Esophagus mucosa (tissue), 1 donor: Measurements from ENCODE around the gene KIF27. TPM values are rescaled to one million over a fixed set of nuclear protein-coding genes. Genes with fewer than 3 reads are reported as not detected.
"Not testable (repeated sequence)": the region's sequence is repeated elsewhere in the genome, so short reads cannot be mapped to it uniquely, and the experiment has no call there.

Experiments
- ATAC-seq: fragments of 200-7000 bp; cut with Tn5 transposase; one replicate; pipeline ENCODE4 v1.9.1; 2020
- total RNA-seq: library from RNA; stranded (reverse); gene quantifications from one replicate; pipeline ENCODE4 v1.2.4, GENCODE V29; 2023
- donor health status: DM: yes; HTN: yes; CAD: no.

The KIF27 gene
- total RNA-seq, 1 donor from 2014 or later: 2.5 TPM

GRCh38 chr9:83930881-83931280, 9.6 kb upstream of the KIF27 start:
- ATAC-seq: no peak

DNA sequence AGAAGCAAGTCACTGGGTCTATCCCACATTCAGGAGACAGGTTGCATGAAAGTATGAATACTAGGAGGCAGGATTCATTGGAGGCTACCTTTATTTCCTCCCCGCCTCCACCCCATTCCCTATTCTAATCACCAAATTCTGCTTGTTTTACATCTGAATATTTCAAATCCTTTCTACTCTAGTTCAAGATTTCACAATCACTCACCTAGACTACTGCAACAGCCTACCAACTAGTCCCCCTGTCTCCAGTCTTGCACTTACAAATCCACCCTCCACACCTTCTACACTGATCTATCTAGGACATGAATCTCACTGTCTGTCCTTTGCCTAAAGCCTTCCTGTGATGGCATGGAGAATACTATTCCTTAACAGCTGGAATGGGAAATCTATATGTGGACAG, 6.4 kb upstream of the KIF27 start:
- no peak for ATAC-seq

- peak; percentile 61 for ATAC-seq
These were observed 734 bp downstream of the KIF27 start for GRCh38 chr9:83920469-83920926.

DNA sequence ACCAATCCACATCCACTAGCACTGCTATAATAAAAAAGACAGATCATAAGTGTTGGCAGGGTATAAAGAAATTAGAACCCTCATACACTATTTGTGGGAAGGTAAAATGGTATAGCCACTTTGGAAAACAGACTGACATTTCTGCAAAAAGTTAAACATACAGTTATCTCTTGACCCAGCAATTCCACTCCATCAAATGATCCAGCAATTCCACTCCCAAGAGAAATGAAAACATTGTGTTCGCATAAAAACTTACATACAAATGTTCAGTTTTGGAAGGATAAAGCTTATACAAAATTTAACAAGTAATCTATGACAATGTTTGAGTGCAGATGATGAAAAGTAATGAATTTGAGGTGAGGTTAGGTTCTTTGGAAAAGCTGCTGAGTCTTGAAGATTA, 2.1 kb downstream of the KIF27 start:
- no peak for ATAC-seq

DNA sequence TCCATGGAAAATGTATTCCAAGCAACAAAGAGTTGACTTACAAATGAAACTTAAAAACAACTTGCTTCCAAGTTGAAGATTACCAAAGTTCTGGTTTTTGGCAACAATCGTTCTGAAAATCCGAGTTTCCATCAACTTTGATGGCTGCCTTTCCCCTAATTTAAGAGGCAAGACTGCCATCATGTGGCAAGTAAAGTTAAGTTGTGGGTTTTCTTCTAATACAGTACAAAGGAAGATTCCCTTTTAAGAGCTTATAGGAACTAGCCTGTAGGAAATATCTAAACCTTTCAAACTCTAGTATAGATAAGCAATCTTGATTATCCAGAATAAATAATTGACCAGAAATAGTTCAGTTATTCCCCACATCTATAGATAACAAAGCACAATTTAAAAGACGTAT, 9.0 kb downstream of the KIF27 start:
- ATAC-seq: peak; percentile 48

- ATAC-seq: no peak
These were observed 15.1 kb downstream of the KIF27 start for GRCh38 chr9:83906144-83906543.

- ATAC-seq: peak; percentile 56
These were observed 20.6 kb downstream of the KIF27 start for GRCh38 chr9:83900615-83901014.

DNA sequence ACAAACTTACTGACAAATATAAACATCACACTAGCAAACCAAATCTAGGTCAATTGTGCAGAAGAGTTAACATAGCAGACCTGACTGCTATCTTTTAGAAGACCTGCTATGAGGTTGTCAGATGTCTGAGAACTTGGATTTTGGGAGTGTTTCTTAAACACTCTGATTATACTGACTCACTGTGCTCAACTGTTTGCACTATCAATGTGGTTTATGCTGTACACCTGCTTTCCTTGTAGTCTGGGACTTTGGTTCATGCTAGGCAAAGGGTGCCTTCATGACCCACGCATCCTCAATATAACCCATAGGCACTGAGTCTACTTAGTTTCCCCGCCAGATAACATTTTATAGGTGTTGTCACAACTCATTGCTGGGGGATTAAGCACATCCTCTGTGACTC, 26.9 kb downstream of the KIF27 start:
- not testable (repeated sequence) for ATAC-seq

GRCh38 chr9:83886498-83886897, 34.7 kb downstream of the KIF27 start:
- not testable (repeated sequence) for ATAC-seq

DNA sequence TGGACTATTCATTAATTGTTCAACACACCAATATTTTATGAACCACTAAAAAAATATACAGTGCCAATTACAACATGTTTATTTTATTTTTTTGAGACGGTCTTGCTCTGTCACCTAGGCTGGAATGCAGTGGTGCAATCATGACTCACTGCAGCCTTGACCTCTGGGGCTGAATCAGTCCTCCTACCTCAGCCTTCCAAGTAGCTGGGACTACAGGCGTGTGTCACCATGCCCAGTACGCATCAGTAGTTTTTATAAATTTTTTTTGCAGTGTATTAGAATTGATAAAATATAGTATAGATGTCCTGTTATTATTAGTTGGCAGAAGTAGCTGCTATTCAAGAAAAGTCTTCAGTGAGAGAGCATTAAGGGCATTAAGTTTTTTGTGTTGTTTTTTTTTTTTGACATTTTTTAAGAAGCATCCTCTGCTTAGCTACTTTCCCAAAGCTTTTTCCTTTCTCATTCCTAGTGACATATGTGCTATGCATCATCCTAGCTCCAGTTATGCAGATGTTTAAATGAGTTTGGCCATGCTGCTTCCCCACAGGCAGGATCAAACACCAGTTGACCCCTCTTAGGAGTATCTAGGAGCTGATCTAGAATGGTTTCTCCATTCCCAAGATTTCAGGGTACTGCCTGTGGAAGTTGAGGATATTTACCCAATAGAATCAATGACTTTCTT, 35.5 kb downstream of the KIF27 start:
- peak; percentile 76 for ATAC-seq

DNA sequence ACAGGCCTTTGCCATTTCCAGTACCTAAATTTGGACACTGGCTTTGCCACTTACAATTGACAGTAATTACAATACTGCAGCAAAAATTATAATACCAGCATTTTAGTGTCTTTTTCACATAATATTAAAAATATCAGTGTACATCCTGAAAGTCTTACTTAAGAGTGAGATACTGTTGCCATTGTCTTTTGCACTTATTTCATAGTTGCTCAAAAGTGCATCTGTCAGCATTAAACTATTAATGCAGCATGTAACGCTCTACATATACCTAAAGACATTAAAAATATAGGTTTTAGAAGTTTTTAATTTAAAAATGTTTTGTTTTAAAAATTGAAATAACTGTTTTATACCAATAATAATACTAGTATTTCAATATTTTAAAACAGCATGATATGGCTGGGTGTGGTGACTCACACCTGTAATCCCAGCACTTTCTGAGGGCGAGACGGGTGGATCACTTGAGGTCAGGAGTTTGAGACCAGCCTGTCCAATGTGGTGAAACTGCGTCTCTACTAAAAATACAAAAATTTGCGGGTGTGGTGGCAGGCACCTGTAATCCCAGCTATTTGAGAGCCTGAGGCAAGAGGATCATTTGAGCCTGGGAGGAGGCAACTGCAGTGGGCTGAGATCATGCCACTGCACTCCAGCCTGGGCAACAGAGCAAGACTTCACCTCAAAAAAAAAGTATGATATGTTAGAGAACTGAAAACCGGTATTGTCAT, 39.4 kb downstream of the KIF27 start:
- ATAC-seq: not testable (repeated sequence)

DNA sequence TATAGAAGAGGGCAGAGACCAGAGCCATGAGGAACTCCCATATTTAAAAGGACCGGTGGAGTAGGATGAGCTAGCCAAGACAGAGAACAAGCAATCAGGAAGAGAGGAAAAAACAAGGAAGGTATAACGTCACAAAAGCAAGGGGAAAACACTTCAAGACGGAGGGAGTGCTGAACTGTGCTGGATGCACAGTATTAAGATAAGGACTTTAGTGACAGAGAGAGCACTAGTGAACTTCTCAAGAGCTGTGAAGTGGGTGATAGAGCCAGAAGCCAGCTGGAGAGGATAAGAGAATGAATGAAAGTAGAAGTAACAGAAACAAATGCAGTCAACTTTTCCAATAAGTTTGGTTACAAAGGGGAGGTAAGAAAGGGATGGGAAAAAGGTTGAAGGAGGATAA, 45.7 kb downstream of the KIF27 start:
- ATAC-seq: not testable (repeated sequence)

GRCh38 chr9:83849895-83850294, 71.3 kb downstream of the KIF27 start:
- not testable (repeated sequence) for ATAC-seq

GRCh38 chr9:83837070-83837643, 84.1 kb downstream of the KIF27 start:
- peak; percentile 55 for ATAC-seq

DNA sequence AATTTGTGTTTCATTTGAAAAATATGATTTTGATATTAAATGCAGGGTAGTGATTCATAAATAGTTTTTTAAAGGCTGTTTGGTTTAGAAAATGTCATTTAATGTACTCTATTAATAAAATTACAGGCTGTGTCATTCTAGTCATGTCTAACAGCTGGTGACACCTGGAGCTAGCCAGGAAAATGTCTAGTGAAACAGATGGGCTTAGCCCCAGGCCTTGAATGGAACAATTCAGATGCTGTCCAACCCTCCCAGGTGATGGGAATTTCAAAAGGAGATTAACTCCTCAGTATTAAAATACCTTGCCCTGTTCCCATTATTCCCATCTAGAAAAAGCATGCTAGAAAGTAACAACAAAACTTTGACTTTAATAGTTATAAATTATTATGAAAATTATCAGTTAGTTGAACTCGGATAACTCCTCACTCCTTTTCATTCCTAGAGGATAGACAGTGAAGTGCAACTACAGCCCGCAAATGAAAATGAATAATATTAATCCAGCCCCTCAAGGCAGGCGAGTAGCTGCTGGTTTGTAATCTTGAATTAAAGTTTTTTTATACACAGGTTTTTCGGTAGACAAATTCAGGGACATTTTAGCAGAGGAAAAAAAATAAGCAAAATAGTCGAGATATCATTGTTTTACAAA, 90.7 kb downstream of the KIF27 start:
- not testable (repeated sequence) for ATAC-seq

GRCh38 chr9:83824986-83825623, 96.1 kb downstream of the KIF27 start:
- ATAC-seq: not testable (repeated sequence)

GRCh38 chr9:83817356-83818278, 103.6 kb downstream of the KIF27 start, which contains the start of gene GKAP1:
Gene GKAP1, minus strand, starts transcription at chr9:83817769. Its CDS starts 11,252 bp downstream, at chr9:83806517.
- ATAC-seq: peak; percentile 94

- not testable (repeated sequence) for ATAC-seq
These were observed 104.2 kb downstream of the KIF27 start for GRCh38 chr9:83817011-83817355.

- ATAC-seq: not testable (repeated sequence)
These were observed 106.1 kb downstream of the KIF27 start for GRCh38 chr9:83815120-83815519.

GRCh38 chr9:83809213-83809612, 112.0 kb downstream of the KIF27 start:
- ATAC-seq: not testable (repeated sequence)

GRCh38 chr9:83804454-83804853, 116.8 kb downstream of the KIF27 start:
- not testable (repeated sequence) for ATAC-seq
